Measurements from ENCODE around the gene ZMYM3. TPM values are rescaled to one million over a fixed set of nuclear protein-coding genes. Genes with fewer than 3 reads are reported as not detected.
A peak's percentile ranks its signal among the peaks of the same experiment; 100 is the strongest.

Gene ZMYM3
- total and polyA plus RNA-seq, 9 of the 15 experiments (the other 6 are each of a cell fraction or from before 2014, with no cell fraction given) = 4.3 to 36.3 (median 16.8) TPM

DNA sequence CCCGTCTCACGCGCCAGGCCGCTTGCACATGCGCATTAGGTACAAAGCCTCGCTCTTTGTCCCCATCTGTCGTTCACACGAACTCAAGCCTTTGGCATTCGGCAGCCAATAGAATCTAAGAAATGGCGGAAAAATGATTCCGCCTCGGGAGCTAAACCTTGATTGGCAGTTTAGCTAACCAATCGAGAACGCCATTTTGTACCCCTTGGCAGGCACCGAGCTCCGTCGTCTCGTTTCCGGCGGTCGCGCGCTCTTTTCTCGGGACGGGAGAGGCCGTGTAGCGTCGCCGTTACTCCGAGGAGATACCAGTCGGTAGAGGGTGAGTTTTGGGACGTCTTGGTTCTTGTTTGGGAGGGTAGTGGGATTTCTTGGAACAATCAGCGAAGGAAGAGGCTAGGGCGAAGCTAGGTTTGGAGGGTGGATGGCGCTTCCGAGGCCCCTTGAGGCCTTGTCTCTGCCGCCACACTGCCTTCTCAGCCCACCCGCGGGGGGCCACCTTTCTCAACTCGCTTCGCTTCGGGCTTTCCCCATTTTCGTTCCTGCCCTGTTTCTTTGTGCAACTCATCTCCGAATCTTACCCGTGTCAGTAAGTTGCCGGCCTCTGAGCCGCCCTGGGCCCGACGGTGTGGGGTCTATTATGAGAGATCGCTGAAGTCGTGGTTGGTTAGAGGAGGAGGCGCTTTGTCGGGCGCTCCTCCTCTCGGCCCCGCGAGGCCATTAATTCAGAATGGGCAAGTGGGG lies 29.6 kb upstream of the ZMYM3 start, which contains the start of gene NONO (continued):
- TF ChIP-seq, protein P1, sequence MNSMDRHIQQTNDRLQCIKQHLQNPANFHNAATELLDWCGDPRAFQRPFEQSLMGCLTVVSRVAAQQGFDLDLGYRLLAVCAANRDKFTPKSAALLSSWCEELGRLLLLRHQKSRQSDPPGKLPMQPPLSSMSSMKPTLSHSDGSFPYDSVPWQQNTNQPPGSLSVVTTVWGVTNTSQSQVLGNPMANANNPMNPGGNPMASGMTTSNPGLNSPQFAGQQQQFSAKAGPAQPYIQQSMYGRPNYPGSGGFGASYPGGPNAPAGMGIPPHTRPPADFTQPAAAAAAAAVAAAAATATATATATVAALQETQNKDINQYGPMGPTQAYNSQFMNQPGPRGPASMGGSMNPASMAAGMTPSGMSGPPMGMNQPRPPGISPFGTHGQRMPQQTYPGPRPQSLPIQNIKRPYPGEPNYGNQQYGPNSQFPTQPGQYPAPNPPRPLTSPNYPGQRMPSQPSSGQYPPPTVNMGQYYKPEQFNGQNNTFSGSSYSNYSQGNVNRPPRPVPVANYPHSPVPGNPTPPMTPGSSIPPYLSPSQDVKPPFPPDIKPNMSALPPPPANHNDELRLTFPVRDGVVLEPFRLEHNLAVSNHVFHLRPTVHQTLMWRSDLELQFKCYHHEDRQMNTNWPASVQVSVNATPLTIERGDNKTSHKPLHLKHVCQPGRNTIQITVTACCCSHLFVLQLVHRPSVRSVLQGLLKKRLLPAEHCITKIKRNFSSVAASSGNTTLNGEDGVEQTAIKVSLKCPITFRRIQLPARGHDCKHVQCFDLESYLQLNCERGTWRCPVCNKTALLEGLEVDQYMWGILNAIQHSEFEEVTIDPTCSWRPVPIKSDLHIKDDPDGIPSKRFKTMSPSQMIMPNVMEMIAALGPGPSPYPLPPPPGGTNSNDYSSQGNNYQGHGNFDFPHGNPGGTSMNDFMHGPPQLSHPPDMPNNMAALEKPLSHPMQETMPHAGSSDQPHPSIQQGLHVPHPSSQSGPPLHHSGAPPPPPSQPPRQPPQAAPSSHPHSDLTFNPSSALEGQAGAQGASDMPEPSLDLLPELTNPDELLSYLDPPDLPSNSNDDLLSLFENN (IDR thresholded peaks at IDR 0.05; ENCODE audit: low read depth in 2 of 2, low read length in 2 of 2) = 0 out of 4 replicates have a peak, but pooled peaks of 1 of the 2 experiments have one; percentile 31
- TF ChIP-seq, protein P2, sequence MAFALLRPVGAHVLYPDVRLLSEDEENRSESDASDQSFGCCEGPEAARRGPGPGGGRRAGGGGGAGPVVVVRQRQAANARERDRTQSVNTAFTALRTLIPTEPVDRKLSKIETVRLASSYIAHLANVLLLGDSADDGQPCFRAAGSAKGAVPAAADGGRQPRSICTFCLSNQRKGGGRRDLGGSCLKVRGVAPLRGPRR (CRISPR knock-in tag; IDR thresholded peaks at IDR 0.05) = no peak
- TF ChIP-seq, protein P3, sequence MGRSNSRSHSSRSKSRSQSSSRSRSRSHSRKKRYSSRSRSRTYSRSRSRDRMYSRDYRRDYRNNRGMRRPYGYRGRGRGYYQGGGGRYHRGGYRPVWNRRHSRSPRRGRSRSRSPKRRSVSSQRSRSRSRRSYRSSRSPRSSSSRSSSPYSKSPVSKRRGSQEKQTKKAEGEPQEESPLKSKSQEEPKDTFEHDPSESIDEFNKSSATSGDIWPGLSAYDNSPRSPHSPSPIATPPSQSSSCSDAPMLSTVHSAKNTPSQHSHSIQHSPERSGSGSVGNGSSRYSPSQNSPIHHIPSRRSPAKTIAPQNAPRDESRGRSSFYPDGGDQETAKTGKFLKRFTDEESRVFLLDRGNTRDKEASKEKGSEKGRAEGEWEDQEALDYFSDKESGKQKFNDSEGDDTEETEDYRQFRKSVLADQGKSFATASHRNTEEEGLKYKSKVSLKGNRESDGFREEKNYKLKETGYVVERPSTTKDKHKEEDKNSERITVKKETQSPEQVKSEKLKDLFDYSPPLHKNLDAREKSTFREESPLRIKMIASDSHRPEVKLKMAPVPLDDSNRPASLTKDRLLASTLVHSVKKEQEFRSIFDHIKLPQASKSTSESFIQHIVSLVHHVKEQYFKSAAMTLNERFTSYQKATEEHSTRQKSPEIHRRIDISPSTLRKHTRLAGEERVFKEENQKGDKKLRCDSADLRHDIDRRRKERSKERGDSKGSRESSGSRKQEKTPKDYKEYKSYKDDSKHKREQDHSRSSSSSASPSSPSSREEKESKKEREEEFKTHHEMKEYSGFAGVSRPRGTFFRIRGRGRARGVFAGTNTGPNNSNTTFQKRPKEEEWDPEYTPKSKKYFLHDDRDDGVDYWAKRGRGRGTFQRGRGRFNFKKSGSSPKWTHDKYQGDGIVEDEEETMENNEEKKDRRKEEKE (IDR thresholded peaks at IDR 0.05; ENCODE audit: borderline replicate concordance in 1 of 2, control insufficient read depth in 1 of 2, low read depth in 2 of 2, low read length in 1 of 2) = no peak
- no peak for TF ChIP-seq NELFE (IDR thresholded peaks at IDR 0.05; ENCODE audit: insufficient read depth, insufficient read length)
- TF ChIP-seq, protein P4, sequence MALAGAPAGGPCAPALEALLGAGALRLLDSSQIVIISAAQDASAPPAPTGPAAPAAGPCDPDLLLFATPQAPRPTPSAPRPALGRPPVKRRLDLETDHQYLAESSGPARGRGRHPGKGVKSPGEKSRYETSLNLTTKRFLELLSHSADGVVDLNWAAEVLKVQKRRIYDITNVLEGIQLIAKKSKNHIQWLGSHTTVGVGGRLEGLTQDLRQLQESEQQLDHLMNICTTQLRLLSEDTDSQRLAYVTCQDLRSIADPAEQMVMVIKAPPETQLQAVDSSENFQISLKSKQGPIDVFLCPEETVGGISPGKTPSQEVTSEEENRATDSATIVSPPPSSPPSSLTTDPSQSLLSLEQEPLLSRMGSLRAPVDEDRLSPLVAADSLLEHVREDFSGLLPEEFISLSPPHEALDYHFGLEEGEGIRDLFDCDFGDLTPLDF (CRISPR knock-in tag; IDR thresholded peaks at IDR 0.05) = peak; percentile 64; the same call in 1 of the 2 replicates
- TF ChIP-seq TAF1 (IDR thresholded peaks at IDR 0.05; ENCODE audit: control insufficient read depth, extremely low read depth, insufficient read depth, low read length, severe bottlenecking) = peak; percentile 88
- peak; percentile 87 for TF ChIP-seq POLR2AphosphoS5 (IDR thresholded peaks at IDR 0.05; ENCODE audit: control insufficient read depth, insufficient read depth, low read depth, low read length)
- no peak for TF ChIP-seq TARDBP (IDR thresholded peaks at IDR 0.05)
- peak; percentile 71 for TF ChIP-seq CXXC5 (CRISPR knock-in tag; IDR thresholded peaks at IDR 0.05)
- TF ChIP-seq ZNF253 (CRISPR knock-in tag; conservative IDR thresholded peaks at IDR 0.05) = no peak
- TF ChIP-seq ZNF263 (CRISPR knock-in tag; IDR thresholded peaks at IDR 0.05; ENCODE audit: borderline replicate concordance) = 0 out of 2 replicates have a peak, but pooled peaks have one; percentile 22
- TF ChIP-seq ZNF57 (CRISPR knock-in tag; IDR thresholded peaks at IDR 0.05) = no peak
- TF ChIP-seq ZNF431 (CRISPR knock-in tag; IDR thresholded peaks at IDR 0.05) = peak; percentile 43; the same call in 1 of the 2 replicates
- peak; percentile 82 for TF ChIP-seq TBP (optimal IDR thresholded peaks at IDR 0.05; ENCODE audit: low read depth, low read length)
- peak; percentile 47; the same call in 1 of the 2 replicates for TF ChIP-seq MTA3 (IDR thresholded peaks at IDR 0.05; ENCODE audit: borderline replicate concordance)
- TF ChIP-seq ZZZ3 (IDR thresholded peaks at IDR 0.05) = peak; percentile 93
- peak; percentile 54; the same call in 1 of the 2 replicates for TF ChIP-seq NR2C1 (IDR thresholded peaks at IDR 0.05)
- TF ChIP-seq NR2C1 (tag; IDR thresholded peaks at IDR 0.05) = no peak

Data from K562 (cell line).